SK-N-MC (cell line): ENCODE data around the gene FKBP14.

Source experiments
- EZH2 ChIP-seq: fragments of 200-600 bp; sonication (generic); IDR thresholded peaks from one replicate; pipeline ENCODE4 v1.6.1; 2017; ENCODE audit warnings: antibody characterized with exemption
- FOXP2 ChIP-seq: optimal IDR thresholded peaks from 2 replicates; pipeline ENCODE3; 2011; ENCODE audit warnings: mild to moderate bottlenecking, moderate library complexity; ENCODE audit not compliant: insufficient read depth; ENCODE audit errors: extremely low read length, control extremely low read depth
- POLR2AphosphoS5 ChIP-seq: IDR thresholded peaks from 2 replicates; pipeline ENCODE4 v1.6.1; 2012; ENCODE audit warnings: mild to moderate bottlenecking, low read depth, low read length, borderline replicate concordance

- TF ChIP-seq POLR2AphosphoS5 (no peak), EZH2 (no peak), FOXP2 (no peak)
These were observed 54.8 kb downstream of the FKBP14 start for GRCh38 chr7:29971566-29972314.
